Activated CD8-positive, alpha-beta memory T cell treated with anti-CD3 and anti-CD28 coated beads for 1 hour (primary cell): Measurements from ENCODE around the gene ZNF740.
"Not testable (repeated sequence)": the region's sequence is repeated elsewhere in the genome, so short reads cannot be mapped to it uniquely, and the experiment has no call there.

ENCODE experiments used
- DNase-seq, 2 donors: peaks; one replicate each; pipeline ENCODE4 v3.0.0-alpha.2; 2020; ENCODE audit warnings: low read depth in 1 of 2; ENCODE audit errors: extremely low read depth in 1 of 2

Gene ZNF740, protein sequence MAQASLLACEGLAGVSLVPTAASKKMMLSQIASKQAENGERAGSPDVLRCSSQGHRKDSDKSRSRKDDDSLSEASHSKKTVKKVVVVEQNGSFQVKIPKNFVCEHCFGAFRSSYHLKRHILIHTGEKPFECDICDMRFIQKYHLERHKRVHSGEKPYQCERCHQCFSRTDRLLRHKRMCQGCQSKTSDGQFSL

DNA sequence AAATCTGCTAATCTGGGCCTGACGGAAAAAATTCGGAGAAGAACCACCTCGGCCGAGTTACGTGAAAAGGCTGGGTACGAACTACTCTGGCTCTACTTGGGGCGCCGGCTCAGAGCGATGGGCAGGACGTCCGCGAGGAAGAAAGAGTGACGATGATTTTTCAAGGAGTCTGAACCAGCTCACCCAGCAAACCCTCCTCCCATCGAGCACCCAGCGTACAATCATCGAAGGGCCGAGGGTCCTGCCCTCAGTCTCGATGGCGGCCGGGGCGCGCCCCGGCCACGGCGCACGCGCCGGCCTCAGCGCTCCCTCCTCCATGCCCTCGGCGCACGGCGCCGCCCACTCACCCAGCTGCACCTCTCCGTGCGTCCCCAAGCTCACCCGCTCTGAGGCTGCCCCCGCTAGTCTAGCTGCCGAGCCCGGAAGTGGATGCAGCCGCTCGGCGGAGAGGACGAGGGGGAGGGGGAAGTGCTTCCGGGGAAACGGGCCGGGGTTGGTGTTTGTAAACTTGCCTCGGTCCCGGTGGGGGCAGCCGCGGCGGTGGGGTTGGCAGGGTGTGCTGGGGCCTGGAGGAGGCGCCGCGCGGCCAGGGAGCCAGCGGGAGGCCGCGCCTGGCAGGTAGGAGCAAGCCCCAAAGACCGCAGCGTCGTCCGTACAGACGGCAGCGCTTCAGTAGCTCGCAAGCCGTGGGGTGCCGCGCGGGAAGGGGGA is at the start of gene ZNF740, which contains the start of gene CSAD:
TSS of gene ZNF740 (plus strand) at position 503 of the 711 bp plus-strand sequence. CDS start 1,262 bp downstream, outside the sequence.
TSS of gene CSAD (minus strand) at position 706 of the 711 bp plus-strand sequence. CDS start 7,455 bp downstream, outside the sequence.
- peak; percentile 94 to 96 for DNase-seq

DNA sequence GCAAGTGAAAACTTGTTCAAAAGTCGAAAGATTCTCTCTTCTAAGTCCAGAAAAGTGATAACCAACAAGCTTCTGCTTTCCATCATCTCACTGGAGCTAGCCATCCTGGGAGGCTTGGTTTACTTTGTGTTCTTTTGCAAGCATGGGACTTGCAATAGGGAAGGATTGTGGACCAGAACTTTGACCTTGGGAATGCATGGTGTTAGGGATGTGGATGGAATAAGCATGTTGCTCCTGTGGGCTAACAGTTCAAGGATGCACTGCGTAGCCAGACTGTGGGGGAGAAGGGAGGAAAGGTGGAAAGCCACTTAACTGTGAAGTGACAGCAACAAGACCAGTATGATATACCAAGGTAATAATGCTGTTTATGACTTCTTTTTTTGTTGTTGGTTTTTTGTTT is 48.7 kb upstream of the ZNF740 start:
- DNase-seq, result no peak

DNA sequence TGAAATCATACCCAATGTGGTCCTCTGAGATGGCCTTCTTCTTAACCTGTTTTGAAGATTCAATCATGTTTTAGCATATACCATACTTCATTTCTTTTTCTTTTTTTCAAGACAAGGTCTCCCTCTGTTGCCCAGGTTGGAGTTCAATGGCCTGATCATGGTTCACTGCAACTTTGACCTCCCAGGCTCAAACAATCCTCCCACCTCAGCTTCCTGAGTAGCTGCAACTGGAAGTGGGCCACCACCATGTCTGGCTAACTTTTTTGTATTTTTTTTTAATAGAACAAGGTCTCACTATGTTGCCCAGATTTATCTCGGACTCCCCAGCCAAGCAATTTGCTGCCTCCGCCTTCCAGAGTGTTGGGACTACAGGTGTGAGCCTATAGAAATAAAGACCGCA is 46.8 kb upstream of the ZNF740 start:
- DNase-seq, result no peak

DNA sequence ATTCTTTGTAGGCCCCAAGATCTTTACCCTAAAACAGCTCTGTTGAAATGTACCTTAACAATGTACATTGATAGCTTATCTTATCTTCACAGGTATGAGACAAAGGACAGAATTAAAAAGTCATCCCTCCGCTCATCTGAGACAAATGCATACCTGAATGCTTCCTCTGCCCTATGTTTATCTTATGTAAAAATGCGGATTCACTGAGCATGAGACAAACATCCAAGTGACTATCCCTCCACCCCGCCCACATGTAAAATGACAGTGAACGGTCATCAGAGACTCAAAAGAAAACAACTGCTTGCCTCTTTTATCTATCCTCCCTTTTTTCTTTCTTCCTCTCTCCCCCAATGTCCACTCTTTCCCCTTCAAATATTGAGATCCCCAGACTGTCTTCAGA is 37.2 kb upstream of the ZNF740 start:
- no peak for DNase-seq

DNA sequence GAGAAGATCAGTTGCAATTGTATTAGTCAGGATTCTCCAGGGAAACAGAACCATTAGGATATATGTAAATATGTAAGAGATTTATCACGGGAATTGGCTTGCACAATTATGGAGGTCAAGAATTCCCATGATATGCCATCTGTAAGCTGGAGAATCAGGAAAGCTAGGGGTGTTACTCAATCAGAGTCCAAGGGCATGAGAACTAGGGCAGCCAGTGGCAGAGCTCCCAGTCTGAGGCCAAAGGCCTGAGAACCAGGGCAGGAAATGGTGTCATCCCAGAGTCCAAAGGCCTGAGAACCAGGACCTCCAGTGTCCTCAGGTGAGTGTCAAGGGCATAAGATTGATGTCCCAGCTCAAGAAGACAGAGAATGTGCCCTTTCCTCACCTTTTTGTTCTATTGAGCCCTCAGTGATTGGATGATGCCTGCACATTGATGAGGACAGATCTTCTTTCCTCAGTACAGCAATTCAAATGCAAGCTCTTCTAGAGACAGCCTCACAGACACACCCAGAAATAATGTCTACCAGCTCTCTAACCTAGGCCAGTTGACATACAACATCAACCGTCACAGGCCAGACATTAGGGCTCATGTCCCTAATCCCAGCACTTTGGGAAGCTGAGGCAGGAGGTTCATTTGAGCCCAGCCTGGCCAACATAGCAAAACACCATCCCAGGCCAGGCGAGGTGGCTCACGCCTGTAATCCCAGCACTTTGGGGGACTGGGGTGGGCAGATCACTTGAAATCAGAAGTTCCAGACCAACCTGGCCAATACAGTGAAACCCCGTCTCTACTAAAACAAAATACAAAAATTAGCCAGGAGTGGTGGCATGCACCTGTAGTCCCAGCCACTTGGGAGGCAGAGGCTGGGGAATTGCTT is 34.9 kb upstream of the ZNF740 start:
- no peak for DNase-seq

DNA sequence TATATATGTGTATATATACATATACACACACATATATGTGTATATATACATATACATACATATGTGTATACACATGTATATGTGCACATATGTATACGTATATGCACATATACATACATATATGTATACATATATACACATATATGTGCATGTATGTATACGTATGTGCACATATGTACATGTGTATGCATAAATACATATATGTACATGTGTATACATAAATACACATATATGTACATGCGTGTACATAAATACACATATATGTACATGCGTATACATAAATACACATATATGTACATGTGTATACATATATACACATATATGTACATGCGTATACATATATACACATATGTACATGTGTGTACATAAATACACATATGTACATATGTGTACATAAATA is 33.3 kb upstream of the ZNF740 start:
- DNase-seq, result no peak

DNA sequence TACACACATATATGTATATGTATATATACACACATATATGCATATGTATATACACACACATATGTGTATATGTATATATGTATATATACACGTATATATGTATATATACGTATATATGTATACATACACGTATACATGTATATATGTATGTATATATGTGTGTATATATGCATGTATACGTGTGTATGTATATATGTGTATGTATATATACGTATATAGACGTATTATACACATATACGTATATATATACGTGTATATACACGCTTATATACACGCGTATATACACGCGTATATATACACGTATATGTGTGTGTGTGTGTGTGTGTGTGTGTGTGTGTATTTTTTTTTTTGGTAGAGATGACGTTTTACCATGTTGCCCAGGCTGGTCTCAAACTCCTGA is 32.9 kb upstream of the ZNF740 start:
- no peak for DNase-seq

DNA sequence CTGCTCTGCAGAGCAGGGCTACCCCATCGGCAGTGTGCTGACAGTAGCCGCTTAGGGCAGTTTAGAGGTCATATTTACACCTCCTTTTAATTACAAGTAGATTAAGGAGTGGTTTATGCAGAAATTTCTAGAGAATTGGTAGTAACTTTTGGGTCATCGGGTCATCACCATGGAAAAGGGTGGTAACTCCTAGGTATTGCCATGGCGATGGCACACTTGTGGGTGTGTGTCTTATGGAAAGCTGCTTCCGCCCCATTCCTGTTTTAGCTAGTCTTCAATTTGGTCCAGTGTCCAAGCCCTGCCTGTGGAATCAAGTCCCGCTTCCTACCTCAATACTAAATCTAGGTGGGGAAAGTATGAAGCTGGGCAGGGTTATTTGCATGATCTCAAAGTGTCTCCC is 29.5 kb upstream of the ZNF740 start:
- DNase-seq, result no peak

DNA sequence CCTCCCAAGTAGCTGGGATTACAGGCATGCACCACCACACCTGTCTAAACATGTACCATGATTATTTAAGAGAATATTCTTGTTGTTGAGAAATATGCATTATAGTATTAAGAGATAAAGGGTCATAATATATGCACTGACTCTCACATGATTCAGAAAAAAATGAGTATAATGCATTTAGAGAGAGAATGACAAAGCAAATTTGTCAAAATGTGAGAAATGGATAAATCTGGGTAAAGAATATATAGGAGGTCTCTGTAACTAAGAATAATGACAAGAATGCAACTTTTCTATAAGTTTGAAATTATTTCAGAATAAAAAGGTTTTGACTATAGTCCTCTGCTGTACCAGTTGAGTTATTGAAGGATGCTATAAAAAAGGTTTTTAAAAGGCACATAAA is 28.1 kb upstream of the ZNF740 start:
- DNase-seq, result no peak

DNA sequence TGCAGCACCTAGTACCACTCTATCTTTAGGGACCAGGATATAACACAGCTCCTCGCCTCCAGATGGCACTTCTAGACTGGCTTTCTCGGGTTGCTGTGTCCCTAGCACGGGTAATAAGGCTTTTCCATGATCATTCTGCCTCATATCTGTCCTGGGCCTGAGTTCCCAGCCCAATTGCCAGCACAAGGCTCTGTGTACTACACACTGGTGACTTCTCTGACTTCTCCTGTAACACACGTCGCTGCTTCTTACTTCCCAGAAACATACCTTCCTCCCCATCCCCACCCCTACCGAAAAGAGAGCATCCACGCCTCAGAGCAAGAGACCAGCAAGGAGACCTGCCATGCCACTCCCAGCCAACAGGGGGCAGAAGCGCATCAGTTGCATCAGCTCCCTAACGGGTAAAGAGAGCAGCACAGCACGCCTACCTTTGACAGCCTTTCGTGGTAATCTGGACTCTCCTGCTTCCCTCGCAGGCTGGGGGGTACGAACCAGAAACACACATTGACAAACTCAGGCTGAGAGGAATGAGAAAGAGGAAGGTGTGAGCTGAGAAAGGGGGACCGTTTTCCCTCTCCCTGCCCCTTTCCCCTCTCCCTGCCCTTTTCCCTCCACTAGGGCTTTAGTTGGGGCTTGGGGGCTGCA is 21.2 kb upstream of the ZNF740 start:
- peak; percentile 79 to 81 for DNase-seq

DNA sequence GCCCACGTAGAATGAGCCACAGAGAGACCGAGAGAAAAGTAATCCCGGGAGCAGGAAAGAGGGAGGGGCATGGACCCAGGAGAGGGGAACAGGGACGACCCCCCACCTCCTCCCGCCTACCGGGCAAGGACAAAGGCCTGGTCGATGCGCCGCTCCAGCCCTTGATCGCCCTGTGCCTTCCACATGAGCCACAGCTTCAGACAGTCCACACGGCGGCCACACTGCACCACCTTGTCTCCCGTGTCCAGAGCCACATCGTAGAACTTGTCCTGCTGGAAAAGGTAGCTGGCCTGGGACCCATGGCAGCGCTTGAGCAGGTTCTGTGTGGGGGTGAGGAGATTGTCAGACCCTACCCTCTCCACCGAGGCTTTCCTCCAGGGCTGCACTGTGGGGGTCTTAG is 20.5 kb upstream of the ZNF740 start:
- DNase-seq, result no peak

DNA sequence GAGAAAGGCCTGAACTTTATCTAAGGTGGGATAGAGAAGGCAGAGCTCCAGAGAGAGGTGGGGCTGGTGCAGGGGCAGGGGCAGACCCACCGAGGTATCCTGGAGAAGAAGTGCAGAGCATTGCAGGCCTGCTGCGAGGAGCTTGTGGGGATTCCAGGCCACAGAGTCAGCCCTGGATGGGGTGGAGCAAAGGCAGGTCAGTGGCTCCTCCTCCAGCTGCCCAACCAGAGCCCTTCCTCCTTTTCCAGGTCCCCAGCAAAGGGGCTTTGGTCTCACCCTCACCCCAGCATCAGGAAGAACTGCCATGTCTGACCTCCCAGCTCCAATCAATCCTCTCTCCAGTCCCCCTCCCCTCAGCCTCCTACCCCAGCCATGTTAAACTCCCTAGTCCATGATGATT is 19.8 kb upstream of the ZNF740 start:
- DNase-seq, result no peak

DNA sequence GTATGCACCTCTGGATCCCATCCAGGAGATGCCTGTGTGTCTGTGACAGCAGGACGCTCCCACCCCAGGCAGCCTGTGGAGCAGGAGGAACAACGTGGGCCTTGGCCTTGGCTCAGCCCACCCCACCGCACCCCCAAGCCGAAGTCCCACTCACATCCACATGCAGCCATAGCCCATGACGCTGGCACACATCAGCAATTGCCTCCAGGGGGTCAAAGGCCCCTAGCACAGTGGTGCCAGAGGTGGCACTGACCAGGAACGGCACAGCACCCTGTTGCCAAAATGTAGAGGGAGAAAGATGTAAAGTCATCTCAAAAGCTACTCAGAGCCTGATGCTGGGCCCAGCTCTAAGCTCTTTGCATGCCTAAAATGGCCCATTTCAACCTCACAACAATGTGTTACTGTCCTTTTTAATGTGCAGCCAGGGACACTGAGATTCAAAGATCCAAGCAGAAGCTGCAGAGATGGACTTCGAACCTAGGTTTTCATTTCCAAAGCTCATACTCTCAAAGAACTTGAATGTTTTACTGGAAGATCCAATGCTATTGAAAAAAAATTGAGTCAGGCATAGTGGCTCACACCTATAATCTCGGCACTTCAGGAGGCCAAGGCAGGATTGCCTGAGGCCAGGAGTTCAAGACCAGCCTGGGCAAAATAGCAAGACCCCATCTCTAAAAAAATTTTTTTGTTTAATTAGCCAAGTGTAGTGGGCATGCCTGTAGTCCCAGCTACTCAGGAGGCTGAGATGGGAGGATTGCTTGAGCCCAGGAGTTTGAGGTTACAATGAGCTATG is 19.2 kb upstream of the ZNF740 start:
- no peak for DNase-seq

DNA sequence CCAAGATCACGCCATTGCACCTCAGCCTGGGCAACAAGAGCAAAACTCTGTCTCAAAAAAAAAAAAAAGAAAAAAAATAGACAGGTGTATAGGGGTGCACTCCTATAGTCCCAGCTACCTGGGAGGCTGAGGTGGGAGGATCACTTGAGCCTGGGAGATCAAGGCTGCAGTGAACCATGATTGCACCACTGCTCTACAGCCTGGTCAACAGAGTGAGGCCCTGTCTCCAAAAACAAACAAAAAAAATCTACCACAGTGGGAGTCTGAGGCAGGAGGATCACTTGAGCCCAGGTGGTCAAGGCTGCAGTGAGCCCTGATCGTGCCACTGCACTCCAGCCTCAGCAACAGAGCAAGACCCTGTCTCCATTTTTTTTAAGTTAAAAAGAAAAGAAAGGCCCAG is 17.5 kb upstream of the ZNF740 start:
- DNase-seq, result not testable (repeated sequence)

DNA sequence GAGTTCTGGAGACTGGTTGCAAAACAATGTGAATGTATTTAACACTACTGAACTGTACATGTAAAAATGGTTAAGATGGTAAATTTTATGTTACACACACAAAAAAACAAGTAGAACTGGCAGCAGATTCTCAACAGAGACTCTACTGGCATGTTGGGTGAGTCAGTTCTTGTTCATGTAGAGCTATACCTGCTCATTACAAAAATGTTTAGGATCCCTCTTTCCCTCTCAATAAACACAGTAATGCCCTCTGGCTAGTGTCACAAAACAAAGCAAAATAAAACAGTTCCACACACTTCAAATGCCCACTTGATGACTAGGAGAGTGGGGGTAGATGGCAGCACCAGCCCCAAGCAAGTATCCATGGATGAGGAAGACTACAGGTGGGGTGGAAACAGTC is 13.7 kb upstream of the ZNF740 start:
- no peak for DNase-seq

DNA sequence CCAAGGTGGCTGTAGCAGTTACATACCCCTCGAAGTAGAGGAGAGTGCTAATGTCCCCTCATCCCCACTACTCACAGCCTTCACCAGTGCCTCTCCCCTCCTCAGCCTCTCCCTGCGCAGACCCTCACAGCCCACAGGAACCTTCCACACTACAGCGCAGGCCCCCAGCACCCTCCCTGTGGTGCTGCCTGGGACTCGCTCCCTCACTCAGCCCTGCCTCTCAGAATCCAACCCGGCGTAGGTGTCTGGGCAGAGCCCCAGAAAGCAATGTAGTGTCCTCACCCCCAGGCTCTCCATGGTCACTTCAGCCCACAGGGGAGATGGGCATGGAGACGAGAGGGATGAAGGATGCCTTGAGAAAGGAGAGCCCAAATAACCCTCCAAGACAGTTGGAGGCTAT is 10.9 kb upstream of the ZNF740 start:
- DNase-seq, result no peak

DNA sequence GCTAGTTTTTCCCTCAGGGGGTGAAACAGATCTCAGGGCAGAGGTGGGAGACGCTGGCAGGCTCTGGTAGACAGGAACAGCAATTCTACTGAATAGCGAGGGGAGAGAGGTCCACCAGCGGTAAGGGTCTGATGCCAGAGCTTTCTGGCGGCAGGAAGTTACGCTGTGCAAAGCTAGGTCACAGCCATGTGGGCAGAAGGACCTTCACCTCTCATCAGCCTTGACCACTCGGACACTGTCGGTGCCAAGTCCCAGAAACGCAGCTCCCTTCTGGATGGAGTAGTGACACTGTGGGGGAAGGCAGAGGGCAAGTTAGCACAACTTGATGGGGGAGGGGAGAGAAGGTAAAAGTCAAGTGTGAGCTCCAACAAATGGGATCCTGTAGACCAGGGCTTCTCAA is 10.3 kb upstream of the ZNF740 start:
- no peak for DNase-seq

DNA sequence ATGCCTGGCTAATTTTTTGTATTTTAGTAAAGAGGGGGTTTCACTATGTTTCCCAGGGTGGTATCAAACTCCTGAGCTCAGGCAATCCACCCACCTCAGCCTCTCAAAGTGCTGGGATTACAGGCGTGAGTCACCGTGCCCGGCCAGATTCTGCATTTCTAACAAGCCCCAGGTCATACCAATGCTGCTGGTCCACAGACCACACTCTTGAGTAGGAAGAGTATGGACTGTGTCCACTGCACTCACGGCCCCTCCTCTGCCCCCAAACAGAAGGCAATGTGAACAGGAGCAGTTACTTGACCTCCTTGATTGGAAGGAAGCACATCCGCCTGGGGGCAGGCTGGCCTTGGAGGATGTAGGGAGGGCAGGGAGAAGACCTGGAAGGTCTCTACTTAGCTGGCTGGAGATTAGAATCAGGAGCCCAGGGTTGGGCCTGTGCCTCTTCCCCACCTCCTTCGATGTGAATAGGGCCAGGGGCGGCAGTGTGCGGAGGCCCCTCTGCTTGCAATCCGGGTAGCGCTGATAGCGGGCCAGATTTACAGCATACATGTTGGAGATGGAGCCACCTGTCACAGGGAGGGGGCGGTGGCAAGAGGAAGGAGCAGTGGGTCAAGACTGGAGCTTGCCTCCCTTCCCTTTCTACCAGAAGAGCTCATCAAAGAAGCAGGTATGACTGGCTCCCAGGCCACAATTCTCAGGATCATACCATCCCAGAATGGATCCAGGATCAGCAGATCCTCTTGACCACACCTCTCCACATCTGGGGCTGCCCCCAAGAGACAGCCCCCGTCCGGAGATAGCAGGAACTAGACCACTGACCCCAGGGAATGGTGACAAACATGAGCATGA is 9.4 kb upstream of the ZNF740 start:
- no peak for DNase-seq

DNA sequence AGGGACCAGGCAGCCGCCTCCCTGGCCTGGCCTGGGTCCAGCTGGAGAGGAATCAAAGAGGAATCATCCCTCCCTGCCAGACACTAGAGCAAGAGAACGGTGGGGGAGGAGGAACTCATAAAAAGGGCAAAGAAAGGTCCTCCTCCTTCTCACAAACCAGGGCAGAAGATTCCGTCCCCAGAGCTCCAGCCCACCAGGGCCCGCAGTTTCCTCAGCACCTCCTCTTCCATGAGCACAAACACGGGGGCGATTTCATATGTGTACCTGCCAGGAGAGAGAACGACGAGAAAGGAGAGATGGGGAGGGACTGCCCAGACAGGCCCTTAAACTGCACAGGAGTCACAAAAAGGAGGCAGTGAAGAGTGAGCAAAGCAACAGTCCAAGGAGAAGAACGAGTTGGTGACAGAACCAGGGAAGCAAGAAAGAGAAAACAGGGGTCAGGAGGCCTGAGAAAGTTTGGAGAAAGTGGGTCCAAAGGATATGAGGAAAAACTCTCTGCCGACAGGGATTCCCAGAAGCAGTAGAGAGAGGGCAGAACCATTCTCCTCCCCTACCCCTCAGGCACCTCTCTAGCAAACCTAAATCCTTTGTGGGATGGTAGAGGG is 8.7 kb upstream of the ZNF740 start:
- DNase-seq, result no peak
